NCI-H1048 (cell line): ENCODE results near the gene CLEC4F.
"Not testable (repeated sequence)": the region's sequence is repeated elsewhere in the genome, so short reads cannot be mapped to it uniquely, and the experiment has no call there.

Experiments used
- DNase-seq: peaks from one replicate; lab custom pipeline; 2025; lab: John Stamatoyannopoulos, UW

CLEC4F gene

GRCh38 chr2:70826696-70827350 is 6.4 kb upstream of the CLEC4F start:
- DNase-seq: no peak

- DNase-seq: no peak
Measured at GRCh38 chr2:70823249-70823648, 2.9 kb upstream of the CLEC4F start.

DNA sequence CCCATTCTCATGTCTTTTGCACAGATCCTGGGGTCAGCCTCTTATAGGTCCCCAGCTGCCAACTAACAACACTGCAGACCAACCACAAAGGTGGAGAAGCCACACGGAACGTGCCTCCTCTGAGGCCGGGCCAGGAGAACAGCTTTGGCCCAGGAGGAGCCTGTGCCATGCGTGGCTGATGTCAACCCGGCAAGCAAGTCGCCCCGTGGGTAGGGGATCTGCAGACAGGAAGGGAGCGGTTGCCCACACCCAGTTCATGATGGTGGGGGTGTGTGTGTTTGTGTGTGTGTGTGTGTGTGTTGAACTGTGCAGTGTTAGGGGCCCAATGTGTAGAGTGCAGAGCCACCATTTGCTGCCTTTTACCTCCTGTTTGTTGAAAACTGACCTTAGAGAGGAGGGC is 2.4 kb upstream of the CLEC4F start:
- DNase-seq: no peak

GRCh38 chr2:70817284-70817954 is 3.0 kb downstream of the CLEC4F start:
- DNase-seq: no peak

GRCh38 chr2:70816726-70817125 is 3.7 kb downstream of the CLEC4F start:
- DNase-seq: no peak

DNA sequence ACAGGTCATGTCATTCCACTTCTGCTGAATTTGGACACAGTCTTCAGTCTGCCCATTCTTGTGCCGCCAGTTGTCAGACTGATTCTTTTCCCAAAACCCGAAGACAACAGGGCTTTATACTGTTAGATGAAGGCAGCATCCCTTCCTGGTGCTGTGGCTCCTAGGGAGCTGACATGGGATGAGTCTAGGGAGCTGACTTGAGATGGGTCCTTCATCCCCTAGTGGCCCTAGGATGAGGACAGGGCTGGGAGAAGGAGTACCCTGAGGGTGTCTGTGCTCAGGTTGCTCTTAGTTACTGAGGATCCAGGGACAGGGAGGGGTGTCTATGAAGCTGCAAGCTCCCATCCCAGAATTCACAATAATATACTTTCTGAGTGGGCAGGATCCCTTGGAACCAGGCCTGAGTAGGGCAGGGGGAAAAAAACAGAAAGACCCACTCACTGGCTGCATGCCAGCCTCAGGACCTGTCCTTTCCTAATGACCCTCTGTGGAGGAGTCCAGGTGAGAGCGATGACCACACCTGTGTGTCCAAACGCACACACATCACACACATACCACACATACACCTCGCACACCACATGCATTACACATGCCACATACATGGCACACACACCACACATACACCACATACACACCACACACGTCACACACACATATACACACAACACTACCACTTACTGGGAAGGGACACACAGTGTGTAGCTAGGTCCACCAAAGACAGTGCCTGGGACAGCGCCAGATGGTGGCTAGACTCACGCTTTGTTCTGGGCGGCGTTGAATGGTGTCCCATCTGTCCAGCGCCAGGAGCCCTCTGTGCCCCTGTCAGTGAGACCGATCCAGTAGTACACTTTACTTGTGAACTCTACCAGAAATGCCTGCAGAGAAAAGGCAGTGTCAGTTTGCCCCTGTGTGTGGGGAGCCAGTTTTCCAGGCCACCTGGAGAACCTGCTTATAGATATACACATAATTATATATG is 11.1 kb downstream of the CLEC4F start:
- DNase-seq: no peak

DNA sequence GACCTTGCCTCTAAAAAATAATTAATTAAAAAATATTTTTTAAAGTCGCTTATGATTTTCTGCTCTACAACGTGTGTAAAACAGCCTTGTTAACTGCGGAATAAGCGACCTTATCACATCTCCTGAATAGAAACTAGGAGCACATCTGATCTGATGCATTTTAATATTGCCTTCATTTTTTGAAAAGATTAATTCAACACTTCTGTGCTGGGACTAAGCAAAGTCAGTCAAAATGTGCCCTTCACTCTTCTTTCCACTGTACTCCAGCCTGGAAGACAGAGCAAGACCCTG is 12.6 kb downstream of the CLEC4F start:
- DNase-seq: no peak

DNA sequence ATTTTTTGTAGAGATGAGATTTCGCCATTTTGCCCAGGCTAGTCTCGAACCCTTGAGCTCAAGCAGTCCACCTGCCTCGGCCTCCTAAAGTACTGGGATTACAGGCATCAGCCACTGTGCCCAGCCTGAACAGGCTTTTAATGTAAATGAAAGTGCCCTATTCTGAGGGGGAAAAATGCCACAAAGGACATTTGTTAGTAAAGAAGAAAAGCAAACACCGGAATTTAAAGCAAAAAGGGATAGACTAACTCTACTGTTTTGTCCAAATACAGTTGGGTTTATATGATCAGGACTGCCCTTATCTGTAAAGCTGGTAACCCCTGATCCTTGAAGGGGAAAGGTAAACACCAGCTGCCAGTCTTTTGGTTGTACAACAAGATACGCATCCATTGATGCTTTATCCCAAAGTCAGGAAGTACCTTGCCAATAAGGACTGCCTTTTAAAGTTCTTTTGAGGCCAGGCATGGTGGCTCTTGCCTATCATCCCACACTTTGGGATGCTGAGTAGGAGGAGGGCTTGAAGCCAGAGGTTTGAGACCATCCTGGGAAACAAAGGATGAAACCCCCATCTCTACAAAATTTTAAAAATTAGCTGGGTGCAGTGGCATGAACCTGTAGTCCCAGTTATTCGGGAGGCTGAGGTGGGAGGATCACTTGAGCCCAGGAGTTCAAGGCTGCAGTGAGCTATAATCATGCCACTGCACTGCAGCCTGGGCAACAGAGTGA is 13.1 kb downstream of the CLEC4F start:
- DNase-seq: no peak

DNA sequence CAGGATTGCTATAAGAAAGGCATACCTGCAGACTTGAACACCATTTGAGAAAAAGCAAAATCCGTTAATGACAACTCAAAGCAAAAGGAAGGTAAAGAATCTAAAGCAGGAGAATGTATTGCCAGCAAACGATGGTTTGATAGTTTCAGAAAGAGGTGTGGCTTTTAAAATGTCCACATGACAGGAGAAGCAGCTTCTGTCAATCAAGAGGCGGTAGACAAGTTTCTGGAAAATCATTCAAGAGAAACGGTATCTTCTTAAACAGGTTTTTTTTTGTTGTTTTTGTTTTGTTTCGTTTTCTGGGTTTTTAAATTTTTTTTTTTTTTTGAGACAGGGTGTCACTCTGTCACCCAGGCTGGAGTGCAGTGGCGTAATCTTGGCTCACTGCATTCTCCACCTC is 13.8 kb downstream of the CLEC4F start:
- DNase-seq: no peak

DNA sequence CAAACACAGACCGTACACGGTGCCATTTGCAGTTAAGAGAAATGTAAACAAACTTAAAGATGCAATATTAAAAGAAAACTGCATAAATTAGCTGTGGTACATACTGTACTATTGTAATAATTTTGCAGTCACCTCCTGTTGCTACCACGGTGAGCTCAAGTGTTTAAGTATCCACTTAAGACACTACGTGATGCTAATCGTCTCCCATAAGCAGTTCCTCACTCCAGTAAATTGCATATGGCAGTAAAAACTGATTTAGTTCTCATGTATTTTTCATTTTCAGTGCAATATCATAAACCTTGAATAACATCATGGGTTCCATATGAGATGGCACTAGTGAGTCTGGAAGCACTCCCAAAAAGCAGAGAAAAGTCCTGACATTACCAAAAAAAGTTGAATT is 14.4 kb downstream of the CLEC4F start:
- no peak for DNase-seq

GRCh38 chr2:70801607-70802263 is 18.7 kb downstream of the CLEC4F start:
- no peak for DNase-seq

GRCh38 chr2:70799706-70800105 is 20.7 kb downstream of the CLEC4F start:
- DNase-seq: no peak

GRCh38 chr2:70797996-70798395 is 22.4 kb downstream of the CLEC4F start:
- DNase-seq: not testable (repeated sequence)

GRCh38 chr2:70797506-70797905 is 22.9 kb downstream of the CLEC4F start:
- no peak for DNase-seq

DNA sequence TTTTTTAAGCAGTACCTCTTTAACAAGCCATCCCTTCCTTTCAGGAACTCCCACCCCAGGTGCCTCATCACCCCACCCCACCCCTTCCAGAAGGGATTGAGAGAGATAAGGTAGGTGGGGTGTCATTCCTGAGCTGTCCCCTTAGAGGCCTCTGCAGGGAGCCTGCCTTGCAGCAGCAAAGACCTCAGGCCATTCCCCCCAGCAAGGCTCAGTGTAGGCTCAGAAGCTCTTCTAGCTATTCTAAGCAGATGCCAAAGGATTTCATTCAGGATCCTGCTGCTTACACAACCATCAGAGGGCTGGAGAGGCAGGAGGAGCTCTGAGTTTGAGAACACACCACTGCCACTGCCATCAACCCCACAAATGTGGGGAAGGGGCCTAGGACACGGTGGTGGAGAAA is 24.1 kb downstream of the CLEC4F start:
- DNase-seq: no peak

- DNase-seq: no peak
Measured at GRCh38 chr2:70795164-70795995, 25.0 kb downstream of the CLEC4F start.

- no peak for DNase-seq
Measured at GRCh38 chr2:70793450-70793849, 26.9 kb downstream of the CLEC4F start.

DNA sequence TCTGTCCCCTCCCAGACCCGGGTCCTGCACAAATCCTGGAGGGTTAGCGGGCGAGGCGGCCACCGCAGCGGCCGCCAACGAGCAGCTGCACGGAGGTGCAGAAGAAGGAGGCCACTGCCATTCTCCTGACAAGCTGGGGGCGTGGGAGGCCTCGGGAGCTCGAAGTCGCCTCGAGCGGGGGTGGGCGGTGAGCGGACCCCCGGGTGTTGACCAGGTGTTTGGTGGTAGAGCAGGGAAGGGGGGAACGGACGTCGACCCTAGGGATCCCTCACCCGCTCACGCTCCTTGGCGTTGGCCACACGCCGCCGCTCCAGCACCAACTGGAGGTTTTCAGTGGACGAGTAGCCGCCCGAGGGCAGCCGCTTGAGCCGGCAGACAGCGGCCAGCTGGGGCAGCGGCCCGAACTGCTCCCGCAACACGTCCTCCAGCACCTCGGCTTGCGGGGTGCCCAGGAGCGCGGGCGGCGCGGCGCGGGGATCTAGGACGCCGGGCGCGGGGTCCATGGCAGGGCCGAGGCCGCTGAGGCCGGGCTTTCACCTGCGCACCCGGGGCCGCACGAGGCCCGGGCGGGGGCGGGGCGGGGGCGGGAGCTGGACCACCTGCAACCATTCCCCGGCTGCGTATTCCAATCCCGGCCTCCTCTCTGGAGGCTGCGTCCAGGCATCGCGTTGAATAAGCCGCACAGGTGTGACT is 30.1 kb downstream of the CLEC4F start, which contains the start of gene FIGLA:
FIGLA (minus strand) TSS at position 508 of the 693 bp plus-strand sequence; CDS start at position 503, 5 bp downstream.
- no peak for DNase-seq

GRCh38 chr2:70789304-70790135 is 30.9 kb downstream of the CLEC4F start:
- no peak for DNase-seq
